MM.1S (cell line): Measurements from ENCODE around the gene NELL1.

Experiments used
- DNase-seq: peaks from one replicate; pipeline ENCODE4 v3.0.0-alpha.2; 2015
- H2AFZ ChIP-seq: fragments of 300-600 bp; sonication (generic); 2 replicates; pipeline ENCODE4 v1.6.0; 2016; ENCODE audit warnings: antibody characterized with exemption, low read length
- H3F3A ChIP-seq: fragments of 300-600 bp; sonication (generic); 2 replicates; pipeline ENCODE4 v1.6.1; 2016; ENCODE audit warnings: mild to moderate bottlenecking, antibody characterized with exemption, low read length, moderate library complexity, mixed read lengths; ENCODE audit not compliant: insufficient read depth
- H3K27ac ChIP-seq: fragments of 300-600 bp; sonication (generic); 2 replicates; pipeline ENCODE4 v1.5.1; 2016; ENCODE audit warnings: mild to moderate bottlenecking, low read length
- H3K27me3 ChIP-seq: fragments of 300-600 bp; sonication (generic); replicated peaks from 2 replicates; pipeline ENCODE4 v1.6.0; 2016; ENCODE audit warnings: low read length; ENCODE audit not compliant: insufficient read depth
- H3K36me3 ChIP-seq: fragments of 300-600 bp; sonication (generic); replicated peaks from 2 replicates; pipeline ENCODE4 v1.6.1; 2016; ENCODE audit warnings: mild to moderate bottlenecking, low read length, mixed read lengths; ENCODE audit not compliant: insufficient read depth
- H3K4me1 ChIP-seq: fragments of 300-600 bp; sonication (generic); 2 replicates; pipeline ENCODE4 v1.6.1; 2016; ENCODE audit warnings: low read length, mixed read lengths
- H3K4me2 ChIP-seq: fragments of 300-600 bp; sonication (generic); 2 replicates; pipeline ENCODE4 v1.6.0; 2016; ENCODE audit warnings: low read depth, low read length
- H3K4me3 ChIP-seq: fragments of 300-600 bp; sonication (generic); 2 replicates; pipeline ENCODE4 v1.5.1; 2016; ENCODE audit warnings: low read length, mixed read lengths
- H3K79me2 ChIP-seq: fragments of 300-600 bp; sonication (generic); 2 replicates; pipeline ENCODE4 v1.6.1; 2016; ENCODE audit warnings: mixed run types, low read length, mixed read lengths
- H3K9ac ChIP-seq: fragments of 300-600 bp; sonication (generic); 2 replicates; pipeline ENCODE4 v1.6.1; 2016; ENCODE audit warnings: low read length, mixed read lengths
- H3K9me2 ChIP-seq: fragments of 300-600 bp; sonication (generic); replicated peaks from 2 replicates; pipeline ENCODE4 v1.6.1; 2016; ENCODE audit warnings: mild to moderate bottlenecking, low read length, mixed read lengths; ENCODE audit not compliant: insufficient read depth
- H3K9me3 ChIP-seq: fragments of 300-600 bp; sonication (generic); replicated peaks from 2 replicates; pipeline ENCODE4 v1.6.1; 2016; ENCODE audit warnings: mild to moderate bottlenecking, low read length, mixed read lengths; ENCODE audit not compliant: insufficient read depth
- H4K20me1 ChIP-seq: fragments of 300-600 bp; sonication (generic); 2 replicates; pipeline ENCODE4 v1.6.1; 2016; ENCODE audit warnings: mild to moderate bottlenecking, low read length, moderate library complexity, mixed read lengths; ENCODE audit not compliant: insufficient read depth
- EZH2 ChIP-seq: fragments of 300-600 bp; sonication (generic); optimal IDR thresholded peaks from 2 replicates; pipeline ENCODE3; 2017; ENCODE audit warnings: low read depth, mild to moderate bottlenecking, antibody characterized with exemption, low read length, mixed read lengths
- EZH2phosphoT487 ChIP-seq: fragments of 300-600 bp; sonication (generic); IDR thresholded peaks from 2 replicates; pipeline ENCODE4 v1.6.1; 2018; ENCODE audit warnings: antibody characterized with exemption, low read length
- TF ChIP-seq, protein P1 (sequence below): fragments of 300-600 bp; sonication (generic); IDR thresholded peaks from 2 replicates; pipeline ENCODE4 v1.5.1; 2016; ENCODE audit warnings: antibody characterized with exemption, low read length, mixed read lengths

Gene NELL1

GRCh38 chr11:20821046-20821445, 151.7 kb downstream of the NELL1 start:
- DNase-seq: no peak
- no peaks in the 10 kb centered on the region for H3F3A ChIP-seq
- H4K20me1 ChIP-seq: no peaks in the 10 kb centered on the region
- H3K36me3 ChIP-seq: no peaks in the 10 kb centered on the region
- H3K9me2 ChIP-seq: no peaks in the 10 kb centered on the region
- no peaks in the 10 kb centered on the region for H3K27me3 ChIP-seq
- H2AFZ ChIP-seq: no peak overlapping the region
- H3K4me2 ChIP-seq: no peak overlapping the region
- H3K9ac ChIP-seq: no peak overlapping the region
- H3K79me2 ChIP-seq: no peaks in the 10 kb centered on the region
- H3K4me1 ChIP-seq: no peaks in the 10 kb centered on the region
- no peak overlapping the region for H3K4me3 ChIP-seq
- no peak for TF ChIP-seq EZH2
- no peak for TF ChIP-seq EZH2phosphoT487
- TF ChIP-seq, protein P1, sequence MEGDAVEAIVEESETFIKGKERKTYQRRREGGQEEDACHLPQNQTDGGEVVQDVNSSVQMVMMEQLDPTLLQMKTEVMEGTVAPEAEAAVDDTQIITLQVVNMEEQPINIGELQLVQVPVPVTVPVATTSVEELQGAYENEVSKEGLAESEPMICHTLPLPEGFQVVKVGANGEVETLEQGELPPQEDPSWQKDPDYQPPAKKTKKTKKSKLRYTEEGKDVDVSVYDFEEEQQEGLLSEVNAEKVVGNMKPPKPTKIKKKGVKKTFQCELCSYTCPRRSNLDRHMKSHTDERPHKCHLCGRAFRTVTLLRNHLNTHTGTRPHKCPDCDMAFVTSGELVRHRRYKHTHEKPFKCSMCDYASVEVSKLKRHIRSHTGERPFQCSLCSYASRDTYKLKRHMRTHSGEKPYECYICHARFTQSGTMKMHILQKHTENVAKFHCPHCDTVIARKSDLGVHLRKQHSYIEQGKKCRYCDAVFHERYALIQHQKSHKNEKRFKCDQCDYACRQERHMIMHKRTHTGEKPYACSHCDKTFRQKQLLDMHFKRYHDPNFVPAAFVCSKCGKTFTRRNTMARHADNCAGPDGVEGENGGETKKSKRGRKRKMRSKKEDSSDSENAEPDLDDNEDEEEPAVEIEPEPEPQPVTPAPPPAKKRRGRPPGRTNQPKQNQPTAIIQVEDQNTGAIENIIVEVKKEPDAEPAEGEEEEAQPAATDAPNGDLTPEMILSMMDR: no peak
- no peaks in the 10 kb centered on the region for H3K9me3 ChIP-seq
- no peak overlapping the region for H3K27ac ChIP-seq

GRCh38 chr11:20821470-20821869, 152.1 kb downstream of the NELL1 start:
- Histone ChIP-seq H3K79me2 (no peaks in the 10 kb centered on the region), H3K27ac (no peak overlapping the region), H3K9ac (no peak overlapping the region), H4K20me1 (no peaks in the 10 kb centered on the region), H3K36me3 (no peaks in the 10 kb centered on the region), H2AFZ (no peak overlapping the region), H3K9me2 (no peaks in the 10 kb centered on the region), H3K27me3 (no peaks in the 10 kb centered on the region), H3K4me3 (no peak overlapping the region), H3K9me3 (no peaks in the 10 kb centered on the region), H3K4me2 (no peak overlapping the region), H3K4me1 (no peaks in the 10 kb centered on the region), H3F3A (no peaks in the 10 kb centered on the region)
- DNase-seq: no peak
- TF ChIP-seq, protein P1: no peak
- TF ChIP-seq EZH2: no peak
- TF ChIP-seq EZH2phosphoT487: no peak

DNA sequence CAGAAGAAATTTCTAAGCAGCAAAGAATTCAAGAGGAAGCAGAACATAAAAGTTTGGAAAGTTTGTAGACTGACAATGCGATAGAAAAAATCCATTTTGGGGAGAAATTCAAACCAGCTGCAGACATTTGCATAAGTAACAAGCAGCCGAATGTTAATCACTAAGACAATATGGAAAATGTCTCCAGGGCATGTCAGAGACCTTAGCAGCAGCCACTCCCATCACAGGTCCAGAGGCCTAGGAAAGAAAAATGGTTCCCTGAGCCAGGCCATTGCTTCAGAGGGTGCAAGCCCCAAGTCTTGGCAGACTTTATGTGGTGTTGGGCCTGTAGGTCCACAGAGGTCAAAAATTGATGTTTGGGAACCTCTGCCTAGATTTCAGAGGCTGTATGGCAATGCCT, 155.4 kb downstream of the NELL1 start:
- Histone ChIP-seq H3K36me3 (no peaks in the 10 kb centered on the region), H3F3A (no peaks in the 10 kb centered on the region), H3K4me3 (no peak overlapping the region), H3K27ac (no peak overlapping the region), H3K4me2 (no peak overlapping the region), H4K20me1 (no peaks in the 10 kb centered on the region), H2AFZ (no peak overlapping the region), H3K9ac (no peak overlapping the region), H3K79me2 (no peaks in the 10 kb centered on the region), H3K9me3 (no peaks in the 10 kb centered on the region), H3K4me1 (no peaks in the 10 kb centered on the region), H3K9me2 (no peaks in the 10 kb centered on the region), H3K27me3 (no peaks in the 10 kb centered on the region)
- DNase-seq: no peak
- TF ChIP-seq EZH2: no peak
- no peak for TF ChIP-seq EZH2phosphoT487
- TF ChIP-seq, protein P1: no peak
